ENCODE results near the gene DMGDH.

DMGDH gene

GRCh38 chr5:79023348-79023747 lies 46.1 kb downstream of the DMGDH start:
- ATAC-seq: no peak
- TF ChIP-seq, protein P1, sequence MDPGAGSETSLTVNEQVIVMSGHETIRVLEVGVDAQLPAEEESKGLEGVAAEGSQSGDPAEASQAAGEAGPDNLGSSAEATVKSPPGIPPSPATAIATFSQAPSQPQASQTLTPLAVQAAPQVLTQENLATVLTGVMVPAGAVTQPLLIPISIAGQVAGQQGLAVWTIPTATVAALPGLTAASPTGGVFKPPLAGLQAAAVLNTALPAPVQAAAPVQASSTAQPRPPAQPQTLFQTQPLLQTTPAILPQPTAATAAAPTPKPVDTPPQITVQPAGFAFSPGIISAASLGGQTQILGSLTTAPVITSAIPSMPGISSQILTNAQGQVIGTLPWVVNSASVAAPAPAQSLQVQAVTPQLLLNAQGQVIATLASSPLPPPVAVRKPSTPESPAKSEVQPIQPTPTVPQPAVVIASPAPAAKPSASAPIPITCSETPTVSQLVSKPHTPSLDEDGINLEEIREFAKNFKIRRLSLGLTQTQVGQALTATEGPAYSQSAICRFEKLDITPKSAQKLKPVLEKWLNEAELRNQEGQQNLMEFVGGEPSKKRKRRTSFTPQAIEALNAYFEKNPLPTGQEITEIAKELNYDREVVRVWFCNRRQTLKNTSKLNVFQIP (CRISPR knock-in tag; IDR thresholded peaks at IDR 0.05; ENCODE audit: borderline replicate concordance, low read depth): no peak
- TF ChIP-seq PPARA (CRISPR knock-in tag; IDR thresholded peaks at IDR 0.05; ENCODE audit: borderline replicate concordance) (no peak), TSHZ2 (CRISPR knock-in tag; IDR thresholded peaks at IDR 0.05) (no peak), OSR1 (CRISPR knock-in tag; IDR thresholded peaks at IDR 0.05) (no peak), BACH2 (CRISPR knock-in tag; IDR thresholded peaks at IDR 0.05; ENCODE audit: borderline replicate concordance) (no peak), RARB (CRISPR knock-in tag; IDR thresholded peaks at IDR 0.05) (no peak), TOX (CRISPR knock-in tag; IDR thresholded peaks at IDR 0.05; ENCODE audit: borderline replicate concordance) (no peak), ZNF70 (CRISPR knock-in tag; IDR thresholded peaks at IDR 0.05) (no peak), ZFP3 (CRISPR knock-in tag; IDR thresholded peaks at IDR 0.05) (no peak), ZC3H10 (CRISPR knock-in tag; IDR thresholded peaks at IDR 0.05) (no peak), ESRRG (CRISPR knock-in tag; IDR thresholded peaks at IDR 0.05) (no peak)

GRCh38 chr5:79022771-79023170 lies 46.7 kb downstream of the DMGDH start:
- ATAC-seq: no peak
- no peak for TF ChIP-seq ZC3H10 (CRISPR knock-in tag; IDR thresholded peaks at IDR 0.05)
- TF ChIP-seq PATZ1 (CRISPR knock-in tag; IDR thresholded peaks at IDR 0.05; ENCODE audit: borderline replicate concordance): no peak
- TF ChIP-seq TOX (CRISPR knock-in tag; IDR thresholded peaks at IDR 0.05; ENCODE audit: borderline replicate concordance): no peak
- TF ChIP-seq, protein P2, sequence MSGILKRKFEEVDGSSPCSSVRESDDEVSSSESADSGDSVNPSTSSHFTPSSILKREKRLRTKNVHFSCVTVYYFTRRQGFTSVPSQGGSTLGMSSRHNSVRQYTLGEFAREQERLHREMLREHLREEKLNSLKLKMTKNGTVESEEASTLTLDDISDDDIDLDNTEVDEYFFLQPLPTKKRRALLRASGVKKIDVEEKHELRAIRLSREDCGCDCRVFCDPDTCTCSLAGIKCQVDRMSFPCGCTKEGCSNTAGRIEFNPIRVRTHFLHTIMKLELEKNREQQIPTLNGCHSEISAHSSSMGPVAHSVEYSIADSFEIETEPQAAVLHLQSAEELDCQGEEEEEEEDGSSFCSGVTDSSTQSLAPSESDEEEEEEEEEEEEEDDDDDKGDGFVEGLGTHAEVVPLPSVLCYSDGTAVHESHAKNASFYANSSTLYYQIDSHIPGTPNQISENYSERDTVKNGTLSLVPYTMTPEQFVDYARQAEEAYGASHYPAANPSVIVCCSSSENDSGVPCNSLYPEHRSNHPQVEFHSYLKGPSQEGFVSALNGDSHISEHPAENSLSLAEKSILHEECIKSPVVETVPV (CRISPR knock-in tag; IDR thresholded peaks at IDR 0.05): no peak
- TF ChIP-seq TCF4 (CRISPR knock-in tag; IDR thresholded peaks at IDR 0.05; ENCODE audit: borderline replicate concordance): no peak
- TF ChIP-seq TSHZ2 (CRISPR knock-in tag; IDR thresholded peaks at IDR 0.05): no peak
- TF ChIP-seq GLIS3 (CRISPR knock-in tag; IDR thresholded peaks at IDR 0.05): no peak
- no peak for TF ChIP-seq ESRRG (CRISPR knock-in tag; IDR thresholded peaks at IDR 0.05)
- no peak for TF ChIP-seq ZFP3 (CRISPR knock-in tag; IDR thresholded peaks at IDR 0.05)
- TF ChIP-seq ZFP30 (CRISPR knock-in tag; IDR thresholded peaks at IDR 0.05): no peak
- TF ChIP-seq, protein P3, sequence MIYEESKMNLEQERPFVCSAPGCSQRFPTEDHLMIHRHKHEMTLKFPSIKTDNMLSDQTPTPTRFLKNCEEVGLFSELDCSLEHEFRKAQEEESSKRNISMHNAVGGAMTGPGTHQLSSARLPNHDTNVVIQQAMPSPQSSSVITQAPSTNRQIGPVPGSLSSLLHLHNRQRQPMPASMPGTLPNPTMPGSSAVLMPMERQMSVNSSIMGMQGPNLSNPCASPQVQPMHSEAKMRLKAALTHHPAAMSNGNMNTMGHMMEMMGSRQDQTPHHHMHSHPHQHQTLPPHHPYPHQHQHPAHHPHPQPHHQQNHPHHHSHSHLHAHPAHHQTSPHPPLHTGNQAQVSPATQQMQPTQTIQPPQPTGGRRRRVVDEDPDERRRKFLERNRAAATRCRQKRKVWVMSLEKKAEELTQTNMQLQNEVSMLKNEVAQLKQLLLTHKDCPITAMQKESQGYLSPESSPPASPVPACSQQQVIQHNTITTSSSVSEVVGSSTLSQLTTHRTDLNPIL (CRISPR knock-in tag; IDR thresholded peaks at IDR 0.05; ENCODE audit: low read depth): no peak
- no peak for TF ChIP-seq BACH2 (CRISPR knock-in tag; IDR thresholded peaks at IDR 0.05; ENCODE audit: borderline replicate concordance)
- TF ChIP-seq, protein P1 (CRISPR knock-in tag; IDR thresholded peaks at IDR 0.05; ENCODE audit: borderline replicate concordance, low read depth): no peak
- TF ChIP-seq CSDC2 (CRISPR knock-in tag; IDR thresholded peaks at IDR 0.05): no peak
- TF ChIP-seq ZNF70 (CRISPR knock-in tag; IDR thresholded peaks at IDR 0.05): no peak
- no peak for TF ChIP-seq ZNF8 (CRISPR knock-in tag; IDR thresholded peaks at IDR 0.05)
- no peak for TF ChIP-seq ZNF565 (CRISPR knock-in tag; conservative IDR thresholded peaks at IDR 0.05; ENCODE audit: low read depth)

Data from SK-N-SH treated with all-trans-retinoic acid at 6 μM for 48 hours (cell line).